NCI-H345 treated with DMSO at 0.1 percent for 48 hours (cell line): ENCODE results near the gene GABRR3.
"Not testable (repeated sequence)": the region's sequence is repeated elsewhere in the genome, so short reads cannot be mapped to it uniquely, and the experiment has no call there.

ENCODE experiments used
- DNase-seq: peaks from one replicate; lab custom pipeline; 2025; ENCODE audit not compliant: unreplicated experiment; lab: John Stamatoyannopoulos, UW

The GABRR3 gene

GRCh38 chr3:98022978-98023820 is 11.9 kb downstream of the GABRR3 start:
- peak; percentile 12 for DNase-seq

- no peak for DNase-seq
Observed at GRCh38 chr3:98021830-98022560, 13.1 kb downstream of the GABRR3 start.

- DNase-seq = no peak
Observed at GRCh38 chr3:98020412-98020811, 14.7 kb downstream of the GABRR3 start.

- no peak for DNase-seq
Observed at GRCh38 chr3:98018301-98018700, 16.8 kb downstream of the GABRR3 start.

GRCh38 chr3:98014268-98014585 is 20.9 kb downstream of the GABRR3 start:
- no peak for DNase-seq

- DNase-seq = no peak
Observed at GRCh38 chr3:98013411-98014267, 21.5 kb downstream of the GABRR3 start.

GRCh38 chr3:98012979-98013378 is 22.1 kb downstream of the GABRR3 start:
- DNase-seq = no peak

GRCh38 chr3:98010883-98011449 is 24.1 kb downstream of the GABRR3 start:
- DNase-seq = not testable (repeated sequence)

GRCh38 chr3:98010194-98010882 is 24.8 kb downstream of the GABRR3 start:
- no peak for DNase-seq

GRCh38 chr3:98008855-98009254 is 26.3 kb downstream of the GABRR3 start:
- DNase-seq = no peak

GRCh38 chr3:98005438-98005837 is 29.7 kb downstream of the GABRR3 start:
- no peak for DNase-seq

GRCh38 chr3:98004721-98005120 is 30.4 kb downstream of the GABRR3 start:
- DNase-seq = no peak

- no peak for DNase-seq
Observed at GRCh38 chr3:98003306-98003969, 31.7 kb downstream of the GABRR3 start.

GRCh38 chr3:98002717-98003116 is 32.4 kb downstream of the GABRR3 start:
- no peak for DNase-seq

- DNase-seq = no peak
Observed at GRCh38 chr3:97999994-98000393, 35.1 kb downstream of the GABRR3 start.

GRCh38 chr3:97999103-97999502 is 36.0 kb downstream of the GABRR3 start:
- no peak for DNase-seq

- DNase-seq = no peak
Observed at GRCh38 chr3:97996988-97997387, 38.1 kb downstream of the GABRR3 start.

- DNase-seq = no peak
Observed at GRCh38 chr3:97994328-97994945, 40.7 kb downstream of the GABRR3 start.

GRCh38 chr3:97993526-97993925 is 41.6 kb downstream of the GABRR3 start:
- DNase-seq = no peak
